Ovary (tissue), 9 donors: ENCODE results near the gene ST7L. TPM values are rescaled to one million over a fixed set of nuclear protein-coding genes. Genes with fewer than 3 reads are reported as not detected.

Experiments
- DNase-seq, 5 donors: peaks; one replicate each; pipeline ENCODE4 v3.0.0-alpha.2; 2019 to 2020
- H3K27ac ChIP-seq, 2 donors: fragments of 200-600 bp; one replicate each; pipeline versions ENCODE4 v1.5.1 to v1.8.0; 2019 to 2022
- H3K27me3 ChIP-seq: fragments of 200-600 bp; one replicate; pipeline ENCODE4 v1.8.0; 2022
- H3K36me3 ChIP-seq: fragments of 200-600 bp; sonication (generic); one replicate; pipeline ENCODE4 v1.5.1; 2019
- H3K4me1 ChIP-seq: one replicate; pipeline ENCODE4 v1.8.1; 2013; ENCODE audit warnings: mild to moderate bottlenecking, moderate library complexity; ENCODE audit not compliant: insufficient read depth
- H3K4me3 ChIP-seq: fragments of 200-600 bp; sonication (generic); one replicate; pipeline ENCODE4 v1.5.1; 2017
- H3K9me3 ChIP-seq, 2 donors: fragments of 200-600 bp in 1 of 2; sonication (generic) in 1 of 2; one replicate each; pipeline versions ENCODE4 v1.5.1 to v1.8.1; 2013 to 2019; ENCODE audit warnings: mild to moderate bottlenecking in 1 of 2, moderate library complexity in 1 of 2
- EP300 ChIP-seq: sonication (generic); formaldehyde crosslinking; IDR thresholded peaks from one replicate; pipeline ENCODE4 v1.6.1; 2017; ENCODE audit warnings: antibody characterized with exemption
- POLR2A ChIP-seq: fragments of 450-650 bp; IDR thresholded peaks from one replicate; pipeline ENCODE4 v1.6.1; 2017; ENCODE audit warnings: antibody characterized with exemption, mild to moderate bottlenecking, moderate library complexity
- WGBS, 3 donors: extraction: QIAGEN DNeasy Blood & Tissue Kit in 1 of 3; methylation state at CpG; one replicate each; pipeline versions ENCODE4 v1.1.5 to v1.1.7; 2013 to 2017; 5-methylcytosine and 5-hydroxymethylcytosine counted together
- intact Hi-C, 4 donors: fragments of 100-400 bp; cut with DNase I; formaldehyde crosslinking; loops; one replicate each; pipeline versions ENCODE4 v1.11.0 to v1.15.1; 2022 to 2023
- polyA plus RNA-seq, 2 donors: library from polyadenylated mRNA; stranded (reverse); fragments of 200-250 nt in 1 of 2; fragments of 350-450 nt in 1 of 2; fragmentation: Illumina TruSeq in 1 of 2; extraction: RNeasy Lipid Tissue Mini Kit (QIAGEN cat#74804) in 1 of 2; gene quantifications; one replicate each; pipeline ENCODE4 v1.2.3, GENCODE V29; 2013 to 2014
- total RNA-seq, 7 donors: library from RNA; depleted of rRNA in 2 of 7; stranded (reverse); fragments of >200 nt in 2 of 7; fragmentation: NEBNext Ultra II Directional in 3 of 7; extraction: Animal tissue kit (Norgen Biotek cat#: 25700) in 3 of 7; gene quantifications; one replicate each; pipeline versions ENCODE4 v1.1.0 to v1.2.4, GENCODE V29; 2016 to 2023
- TF ChIP-seq, protein P1 (sequence below), 3 donors: fragments of 450-650 bp in 2 of 3; fragments of 200-600 bp in 1 of 3; IDR thresholded peaks; one replicate each; pipeline versions ENCODE4 v1.5.1 to v1.8.0; 2016 to 2022; ENCODE audit warnings: antibody characterized with exemption in 3 of 3, mild to moderate bottlenecking in 1 of 3
- donor health status: DM: no; HTN: no; CAD: no; lungs with moderate emphysema.
- donor health status: DM: no; HTN: no; CAD: no.
- donor health status: Bipolar disorder and iron deficiency.
- donor health status: DM: yes; HTN: yes; CAD: no.
- donor health status: DM: no; HTN: no; CAD: no.
- donor health status: DM: yes; HTN: yes; CAD: no.

The ST7L gene
- total and polyA plus RNA-seq, 9 donors: 12.5 to 32.0 (median 22.3) TPM

DNA sequence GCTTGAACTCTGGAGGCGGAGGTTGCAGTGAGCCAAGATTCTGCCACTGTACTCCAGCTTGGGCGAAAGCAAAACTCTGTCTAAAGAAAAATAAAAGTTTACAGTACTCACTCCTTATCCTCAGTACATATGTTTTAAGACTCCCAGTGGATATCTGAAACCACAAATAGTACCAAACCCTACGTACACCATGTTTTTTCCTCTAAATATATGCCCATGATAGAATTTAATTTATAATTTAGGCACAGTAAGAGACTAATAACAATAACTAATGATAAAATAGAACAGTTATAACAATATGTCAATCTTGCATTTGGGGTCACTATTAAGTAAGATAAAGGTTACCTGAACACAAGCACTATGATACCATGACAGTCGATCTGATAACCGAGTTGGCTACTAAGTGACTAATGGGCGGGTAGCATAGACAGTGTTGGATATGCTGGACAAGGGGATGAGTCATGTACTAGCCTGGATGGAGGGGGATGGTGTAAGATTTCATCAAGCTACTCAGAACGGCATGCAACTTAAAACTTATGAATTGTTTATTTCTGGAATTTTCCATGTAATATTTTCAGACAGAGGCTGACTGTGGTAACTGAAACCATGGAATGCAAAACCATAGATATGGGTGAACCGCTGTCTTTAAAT lies 43.7 kb downstream of the ST7L start:
- WGBS, 3 donors: 82 to 89% (median 89%) methylated on average over 8 of the region's 8 CpGs
- DNase-seq: no peak
- H3K4me3 ChIP-seq: no peak overlapping the region
- no peaks in the 10 kb centered on the region for H3K27me3 ChIP-seq
- no peak overlapping the region for H3K27ac ChIP-seq
- H3K4me1 ChIP-seq: no peaks in the 10 kb centered on the region
- intact Hi-C loops: no loop called here
- TF ChIP-seq POLR2A (no peak), EP300 (no peak)
- TF ChIP-seq, protein P1, sequence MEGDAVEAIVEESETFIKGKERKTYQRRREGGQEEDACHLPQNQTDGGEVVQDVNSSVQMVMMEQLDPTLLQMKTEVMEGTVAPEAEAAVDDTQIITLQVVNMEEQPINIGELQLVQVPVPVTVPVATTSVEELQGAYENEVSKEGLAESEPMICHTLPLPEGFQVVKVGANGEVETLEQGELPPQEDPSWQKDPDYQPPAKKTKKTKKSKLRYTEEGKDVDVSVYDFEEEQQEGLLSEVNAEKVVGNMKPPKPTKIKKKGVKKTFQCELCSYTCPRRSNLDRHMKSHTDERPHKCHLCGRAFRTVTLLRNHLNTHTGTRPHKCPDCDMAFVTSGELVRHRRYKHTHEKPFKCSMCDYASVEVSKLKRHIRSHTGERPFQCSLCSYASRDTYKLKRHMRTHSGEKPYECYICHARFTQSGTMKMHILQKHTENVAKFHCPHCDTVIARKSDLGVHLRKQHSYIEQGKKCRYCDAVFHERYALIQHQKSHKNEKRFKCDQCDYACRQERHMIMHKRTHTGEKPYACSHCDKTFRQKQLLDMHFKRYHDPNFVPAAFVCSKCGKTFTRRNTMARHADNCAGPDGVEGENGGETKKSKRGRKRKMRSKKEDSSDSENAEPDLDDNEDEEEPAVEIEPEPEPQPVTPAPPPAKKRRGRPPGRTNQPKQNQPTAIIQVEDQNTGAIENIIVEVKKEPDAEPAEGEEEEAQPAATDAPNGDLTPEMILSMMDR (IDR thresholded peaks at IDR 0.05): no peak
- no peaks in the 10 kb centered on the region for H3K36me3 ChIP-seq
- H3K9me3 ChIP-seq: no peaks in the 10 kb centered on the region

DNA sequence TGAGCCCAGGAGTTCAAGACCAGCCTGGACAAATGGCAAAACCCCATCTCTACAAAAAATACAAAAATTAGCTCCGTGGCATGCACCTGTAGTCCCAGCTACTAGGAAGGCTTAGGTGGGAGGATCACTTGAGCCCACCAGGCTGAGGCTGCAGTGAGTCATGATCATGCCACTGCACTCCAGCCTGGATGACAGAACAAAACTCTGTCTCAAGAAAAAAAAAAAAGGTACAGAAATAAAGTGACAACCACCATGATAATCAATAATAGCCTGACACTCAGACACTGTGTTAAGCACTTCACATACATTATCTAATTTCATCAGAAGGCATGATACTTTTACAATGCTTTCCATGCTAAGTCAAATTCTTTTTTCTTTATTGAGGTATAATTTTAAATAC lies 53.1 kb downstream of the ST7L start:
- WGBS, 3 donors: 79 to 98% (median 96%) methylated on average over 1 of the region's 1 CpG
- intact Hi-C loops: no loop called here
- TF ChIP-seq POLR2A (no peak), EP300 (no peak)

DNA sequence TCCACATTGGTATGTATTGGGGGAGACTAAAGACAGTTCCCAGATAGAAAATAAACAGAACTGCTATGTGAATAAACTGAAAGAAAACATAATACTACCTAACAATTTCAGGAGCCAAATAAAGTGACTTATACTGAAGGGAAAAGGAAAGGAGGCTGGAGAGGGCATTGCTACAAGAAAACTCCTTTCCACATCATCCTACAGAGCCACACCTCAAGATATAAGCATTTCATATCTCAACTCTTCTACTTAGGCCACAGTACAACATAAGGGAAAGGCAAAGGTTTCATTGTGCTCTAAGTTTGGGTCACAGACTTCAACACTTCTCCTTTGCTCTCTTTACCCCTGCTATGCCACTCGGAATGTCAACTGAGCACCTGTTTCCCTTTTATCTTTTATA lies 54.9 kb downstream of the ST7L start:
- no peaks in the 10 kb centered on the region for H3K36me3 ChIP-seq
- DNase-seq: no peak
- H3K27ac ChIP-seq: no peak overlapping the region
- H3K4me1 ChIP-seq: no peaks in the 10 kb centered on the region
- WGBS, 3 donors: 90 to 96% (median 96%) methylated on average over 1 of the region's 1 CpG
- no peak overlapping the region for H3K4me3 ChIP-seq
- no peaks in the 10 kb centered on the region for H3K27me3 ChIP-seq
- intact Hi-C loops: no loop called here
- no peak for TF ChIP-seq POLR2A
- TF ChIP-seq, protein P1 (IDR thresholded peaks at IDR 0.05): no peak
- no peak for TF ChIP-seq EP300
- no peaks in the 10 kb centered on the region for H3K9me3 ChIP-seq

More for the DNA sequence above, 53.1 kb downstream of the ST7L start:
- Histone ChIP-seq H3K36me3 (no peaks in the 10 kb centered on the region), H3K27ac (no peak overlapping the region), H3K4me3 (no peak overlapping the region), H3K9me3 (no peaks in the 10 kb centered on the region), H3K4me1 (no peaks in the 10 kb centered on the region), H3K27me3 (no peaks in the 10 kb centered on the region)
- DNase-seq: no peak

DNA sequence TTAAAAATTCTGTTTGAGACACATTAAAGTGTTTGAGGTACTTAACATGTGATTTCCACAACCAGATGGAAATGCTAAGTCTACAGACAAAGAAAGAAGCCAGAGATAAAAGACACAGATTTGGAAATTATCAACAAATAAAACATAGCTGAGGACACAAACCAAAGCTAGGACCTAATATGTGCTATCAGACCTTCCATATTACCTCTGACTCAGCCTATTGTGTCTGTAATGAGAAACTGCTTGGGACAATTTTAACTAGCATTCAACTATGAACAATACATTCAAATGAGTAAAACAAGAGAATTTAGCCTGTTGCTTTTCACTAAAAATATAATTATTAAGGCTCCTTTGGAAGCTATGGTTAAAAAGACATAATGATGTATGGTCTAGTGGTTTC lies 55.6 kb downstream of the ST7L start:
- Histone ChIP-seq H3K4me1 (no peaks in the 10 kb centered on the region), H3K36me3 (no peaks in the 10 kb centered on the region), H3K27ac (no peak overlapping the region), H3K27me3 (no peaks in the 10 kb centered on the region), H3K4me3 (no peak overlapping the region), H3K9me3 (no peaks in the 10 kb centered on the region)
- DNase-seq: no peak
- intact Hi-C loops: no loop called here
- TF ChIP-seq POLR2A: no peak
- TF ChIP-seq EP300: no peak
- TF ChIP-seq, protein P1 (IDR thresholded peaks at IDR 0.05): no peak

DNA sequence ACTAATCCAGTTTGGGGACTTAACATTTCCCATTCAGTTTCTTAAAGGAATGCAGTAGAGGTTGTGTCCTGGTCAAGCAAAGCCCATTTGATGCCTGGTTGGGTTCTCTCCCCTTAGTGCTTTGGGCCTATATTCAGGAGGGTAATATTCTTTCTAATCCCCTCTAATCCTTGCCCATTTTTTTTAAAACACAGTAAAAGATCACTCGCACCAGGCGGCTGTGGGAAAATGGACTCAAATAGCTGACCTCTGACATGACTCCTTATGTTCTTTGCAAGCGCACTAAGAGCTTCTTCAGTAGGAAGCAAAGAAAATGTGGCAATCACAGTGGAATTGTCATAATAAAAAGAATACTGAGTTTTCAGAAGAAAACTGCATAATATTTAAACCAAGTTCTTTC lies 60.3 kb downstream of the ST7L start:
- H3K27ac ChIP-seq: no peak overlapping the region
- H3K4me1 ChIP-seq: no peaks in the 10 kb centered on the region
- no peaks in the 10 kb centered on the region for H3K27me3 ChIP-seq
- intact Hi-C loops: no loop called here
- 96 to 99% (median 98%) methylated on average over 3 of the region's 3 CpGs for WGBS, 3 donors
- no peak for DNase-seq
- H3K9me3 ChIP-seq: no peaks in the 10 kb centered on the region
- no peak overlapping the region for H3K4me3 ChIP-seq
- TF ChIP-seq POLR2A (no peak), EP300 (no peak)
- TF ChIP-seq, protein P1 (IDR thresholded peaks at IDR 0.05): no peak
- no peaks in the 10 kb centered on the region for H3K36me3 ChIP-seq
